HG02798 (cell line): ENCODE measurements around the gene NPAS2.

ENCODE experiments used
- ATAC-seq: cut with Tn5 transposase; IDR thresholded peaks from one replicate; pipeline ENCODE4 v1.9.1; 2021; ENCODE audit warnings: mild to moderate bottlenecking; ENCODE audit not compliant: unreplicated experiment, poor library complexity

Gene NPAS2, protein sequence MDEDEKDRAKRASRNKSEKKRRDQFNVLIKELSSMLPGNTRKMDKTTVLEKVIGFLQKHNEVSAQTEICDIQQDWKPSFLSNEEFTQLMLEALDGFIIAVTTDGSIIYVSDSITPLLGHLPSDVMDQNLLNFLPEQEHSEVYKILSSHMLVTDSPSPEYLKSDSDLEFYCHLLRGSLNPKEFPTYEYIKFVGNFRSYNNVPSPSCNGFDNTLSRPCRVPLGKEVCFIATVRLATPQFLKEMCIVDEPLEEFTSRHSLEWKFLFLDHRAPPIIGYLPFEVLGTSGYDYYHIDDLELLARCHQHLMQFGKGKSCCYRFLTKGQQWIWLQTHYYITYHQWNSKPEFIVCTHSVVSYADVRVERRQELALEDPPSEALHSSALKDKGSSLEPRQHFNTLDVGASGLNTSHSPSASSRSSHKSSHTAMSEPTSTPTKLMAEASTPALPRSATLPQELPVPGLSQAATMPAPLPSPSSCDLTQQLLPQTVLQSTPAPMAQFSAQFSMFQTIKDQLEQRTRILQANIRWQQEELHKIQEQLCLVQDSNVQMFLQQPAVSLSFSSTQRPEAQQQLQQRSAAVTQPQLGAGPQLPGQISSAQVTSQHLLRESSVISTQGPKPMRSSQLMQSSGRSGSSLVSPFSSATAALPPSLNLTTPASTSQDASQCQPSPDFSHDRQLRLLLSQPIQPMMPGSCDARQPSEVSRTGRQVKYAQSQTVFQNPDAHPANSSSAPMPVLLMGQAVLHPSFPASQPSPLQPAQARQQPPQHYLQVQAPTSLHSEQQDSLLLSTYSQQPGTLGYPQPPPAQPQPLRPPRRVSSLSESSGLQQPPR

GRCh38 chr2:100819370-100820272, at the start of gene NPAS2:
TSS of gene NPAS2 (plus strand) at chr2:100820139. CDS start at chr2:100904755, 84,616 bp downstream.
- no peak for ATAC-seq

GRCh38 chr2:100771125-100771524, 48.8 kb upstream of the NPAS2 start:
- no peak for ATAC-seq

- ATAC-seq = no peak
These were observed 46.4 kb upstream of the NPAS2 start for GRCh38 chr2:100773538-100773937.

GRCh38 chr2:100776445-100776844, 43.5 kb upstream of the NPAS2 start:
- no peak for ATAC-seq

GRCh38 chr2:100778637-100779450, 41.1 kb upstream of the NPAS2 start:
- no peak for ATAC-seq

DNA sequence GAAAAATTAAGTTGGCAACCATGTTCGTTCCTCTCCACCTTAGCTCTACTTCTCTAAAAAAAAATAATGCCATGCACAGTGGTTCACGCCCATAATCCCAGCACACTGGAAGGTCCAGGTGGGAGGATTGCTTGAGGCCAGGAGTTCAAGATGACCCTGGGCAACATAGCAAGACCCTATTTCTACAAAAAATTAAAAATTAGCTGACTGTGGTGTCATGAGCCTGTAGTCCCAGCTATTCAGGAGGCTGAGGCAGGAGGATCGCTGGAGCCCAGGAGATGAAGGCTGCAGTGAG, 40.1 kb upstream of the NPAS2 start:
- ATAC-seq = no peak

- ATAC-seq = no peak
These were observed 39.5 kb upstream of the NPAS2 start for GRCh38 chr2:100780203-100781008.

DNA sequence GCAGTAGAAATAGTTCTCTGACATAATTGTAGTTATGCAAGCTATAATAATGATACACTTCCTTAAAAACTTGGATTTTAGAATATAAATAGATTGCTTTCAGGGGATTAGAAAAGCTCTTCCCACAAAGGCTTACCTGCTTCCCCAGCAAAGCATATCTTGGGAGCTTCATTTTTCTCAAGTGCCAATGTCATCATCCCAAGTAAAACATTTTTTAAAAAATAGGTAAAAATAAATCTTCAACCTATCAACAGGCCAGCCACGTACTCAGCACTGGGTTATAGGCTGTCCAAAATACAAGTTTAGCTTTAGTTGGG, 39.0 kb upstream of the NPAS2 start:
- no peak for ATAC-seq

DNA sequence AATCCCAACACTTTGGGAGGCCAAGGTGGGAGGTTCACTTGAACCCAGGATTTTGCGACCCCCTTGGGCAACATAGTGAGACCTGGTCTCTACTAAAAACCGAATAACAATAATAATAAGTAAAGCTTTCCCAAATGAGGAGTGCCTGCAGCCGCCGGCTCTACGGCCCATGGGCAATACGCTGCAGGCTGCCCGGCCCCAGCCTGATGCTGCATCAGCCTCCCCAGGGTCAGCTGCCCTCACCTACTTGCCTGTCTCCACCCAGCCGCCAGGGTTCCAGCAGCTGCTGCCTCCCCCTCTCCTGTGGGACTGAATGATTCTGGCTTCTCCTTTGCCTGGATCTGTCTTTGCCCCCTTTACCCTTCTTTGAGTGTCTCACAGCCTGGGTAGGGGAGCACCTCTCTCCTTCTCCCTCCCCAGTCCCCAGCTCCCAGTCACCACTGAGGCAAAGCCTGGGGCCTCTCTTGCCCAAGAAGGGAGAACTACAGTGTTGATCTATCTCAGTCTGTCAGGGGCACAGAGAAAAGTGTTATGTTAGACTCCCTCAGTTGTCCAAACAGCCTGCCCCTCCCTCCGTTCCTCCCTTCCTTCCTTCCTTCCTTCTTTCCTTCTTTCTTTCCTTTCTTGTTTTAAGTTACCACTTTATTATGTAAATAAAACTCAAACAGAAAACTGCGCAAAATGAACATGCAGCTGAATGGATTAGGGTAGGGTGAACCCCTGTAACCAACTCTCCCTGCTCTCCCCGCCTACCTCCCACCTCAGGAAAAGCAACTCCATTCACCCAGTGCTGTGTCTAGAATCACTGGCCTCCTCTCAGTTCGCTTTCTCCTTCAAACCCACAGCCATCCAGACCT, 38.2 kb upstream of the NPAS2 start:
- no peak for ATAC-seq

DNA sequence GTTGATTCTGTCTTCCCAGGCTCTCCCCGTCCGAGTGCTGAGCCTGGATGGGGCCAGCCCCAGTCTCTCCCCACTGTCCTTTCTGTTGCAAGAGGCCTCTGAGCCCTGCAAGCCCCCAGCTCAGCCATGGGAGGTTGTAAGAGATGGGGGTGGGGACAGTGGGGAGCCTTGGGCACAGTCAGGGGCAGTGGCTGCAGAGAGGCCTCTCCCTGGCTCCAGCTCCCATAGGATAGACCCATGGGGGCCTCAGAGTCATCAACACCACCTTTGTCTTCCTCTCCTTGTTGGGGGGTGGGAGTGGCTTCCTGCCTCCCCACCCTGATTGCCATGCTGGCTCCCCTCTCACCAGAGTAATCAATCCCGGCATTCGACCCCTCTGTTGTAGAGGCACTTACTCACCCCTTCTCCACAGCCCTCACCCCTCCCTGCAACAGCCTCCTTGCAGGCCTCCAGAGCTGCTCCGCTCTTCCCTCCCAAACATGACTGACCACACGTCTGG, 37.5 kb upstream of the NPAS2 start:
- ATAC-seq = no peak

- no peak for ATAC-seq
These were observed 36.0 kb upstream of the NPAS2 start for GRCh38 chr2:100783987-100784386.

- no peak for ATAC-seq
These were observed 35.3 kb upstream of the NPAS2 start for GRCh38 chr2:100784681-100785080.

GRCh38 chr2:100785626-100786296, 34.2 kb upstream of the NPAS2 start:
- ATAC-seq = no peak

- ATAC-seq = no peak
These were observed 33.7 kb upstream of the NPAS2 start for GRCh38 chr2:100786297-100786658.

- no peak for ATAC-seq
These were observed 33.0 kb upstream of the NPAS2 start for GRCh38 chr2:100786985-100787384.

DNA sequence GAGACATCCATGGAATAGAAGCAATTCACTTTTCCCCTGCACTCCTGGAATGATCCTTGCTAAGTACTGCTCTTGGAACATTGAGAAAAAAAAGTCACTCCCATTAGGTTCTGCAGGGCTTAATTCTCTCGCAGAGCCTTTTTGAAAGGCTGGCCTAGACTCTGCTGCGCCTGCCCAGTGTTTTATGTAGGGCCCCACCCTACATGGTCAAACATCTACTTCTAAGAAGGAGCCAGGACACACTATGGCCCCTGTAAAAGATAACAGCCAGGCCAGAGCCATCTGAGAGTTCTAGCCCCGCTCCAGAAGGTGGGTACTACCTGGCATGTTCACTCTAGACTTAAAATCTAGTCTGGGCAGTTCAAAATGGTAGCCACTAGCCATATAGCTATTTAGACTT, 30.6 kb upstream of the NPAS2 start:
- ATAC-seq = no peak

- ATAC-seq = no peak
These were observed 28.5 kb upstream of the NPAS2 start for GRCh38 chr2:100791294-100791935.
